K562 (cell line): Measurements from ENCODE around the gene NRGN.

ENCODE experiments used
- BRCA1 ChIP-seq, 2 experiments: fragments of 450-650 bp in 1 of 2; sonication (generic) in 1 of 2; formaldehyde crosslinking in 1 of 2; IDR thresholded peaks; 2 replicates each; pipeline versions ENCODE4 v1.5.0 to v1.6.1; 2017 to 2020; ENCODE audit warnings: mild to moderate bottlenecking in 1 of 2, missing genetic modification reagents in 1 of 2
- CBX3 ChIP-seq, 2 experiments: IDR thresholded peaks; 1 replicate in 1 of 2; 2 replicates in 1 of 2; pipeline ENCODE4 v1.6.1; 2012; ENCODE audit warnings: inconsistent platforms in 2 of 2, low read length in 2 of 2, borderline replicate concordance in 1 of 2, control low read depth in 1 of 2
- EGR1 ChIP-seq: fragments of 450-650 bp; conservative IDR thresholded peaks from 2 replicates; pipeline ENCODE4 v1.6.1; 2017; ENCODE audit warnings: mild to moderate bottlenecking
- EZH2 ChIP-seq: IDR thresholded peaks from 2 replicates; pipeline ENCODE4 v1.6.1; 2012; ENCODE audit warnings: low read depth, mild to moderate bottlenecking, inconsistent platforms, low read length, borderline replicate concordance
- FOXO4 ChIP-seq: fragments of 450-650 bp; formaldehyde crosslinking; IDR thresholded peaks from 2 replicates; pipeline ENCODE4 v1.4.0; 2020; ENCODE audit warnings: mild to moderate bottlenecking, moderate library complexity
- MLX ChIP-seq, 2 experiments: fragments of 450-650 bp in 1 of 2; sonication (generic) in 1 of 2; formaldehyde crosslinking; conservative IDR thresholded peaks; 2 replicates each; pipeline versions ENCODE4 v1.4.0 to v1.8.1; 2020 to 2022; ENCODE audit warnings: mild to moderate bottlenecking in 1 of 2, missing genetic modification reagents in 1 of 2
- POLR2A ChIP-seq: fragments of 450-650 bp; conservative IDR thresholded peaks from 2 replicates; pipeline ENCODE4 v1.6.1; 2016
- REST ChIP-seq, 2 experiments: fragments of 450-650 bp; formaldehyde crosslinking in 1 of 2; IDR thresholded peaks; 2 replicates each; pipeline versions ENCODE4 v1.4.0 to v1.6.1; 2014 to 2020; ENCODE audit warnings: mild to moderate bottlenecking in 2 of 2, borderline replicate concordance in 1 of 2, low read depth in 1 of 2
- SETDB1 ChIP-seq: IDR thresholded peaks from one replicate; pipeline ENCODE4 v1.6.1; 2012; ENCODE audit warnings: low read length, control low read depth, inconsistent platforms
- SMARCB1 ChIP-seq: IDR thresholded peaks from 2 replicates; pipeline ENCODE4 v1.6.1; 2011; ENCODE audit warnings: improper control_type of control experiment, low read depth; ENCODE audit not compliant: insufficient read length
- ZNF79 ChIP-seq: fragments of 250-450 bp; sonication (Bioruptor Pico); IDR thresholded peaks from 2 replicates; pipeline ENCODE4 v1.4.0; 2020; ENCODE audit warnings: low read depth, mild to moderate bottlenecking, moderate library complexity

GRCh38 chr11:124779568-124779967 is 39.8 kb downstream of the NRGN start:
- TF ChIP-seq MLX (CRISPR knock-in tag; conservative IDR thresholded peaks at IDR 0.05) (no peak), POLR2A (no peak), REST (IDR thresholded peaks at IDR 0.05; ENCODE audit: borderline replicate concordance) (no peak), REST (CRISPR knock-in tag; IDR thresholded peaks at IDR 0.05; ENCODE audit: low read depth) (no peak), ZNF79 (no peak), EZH2 (no peak), BRCA1 (IDR thresholded peaks at IDR 0.05) (no peak), BRCA1 (CRISPR knock-in tag; IDR thresholded peaks at IDR 0.05) (no peak), CBX3 (IDR thresholded peaks at IDR 0.05; ENCODE audit: borderline replicate concordance in 1 of 2, low read length in 2 of 2) (no peak), SMARCB1 (no peak), EGR1 (no peak), FOXO4 (CRISPR knock-in tag) (no peak), SETDB1 (no peak)
